GM12892 (cell line): ENCODE results near the gene FAM221A.

Source experiments
- POLR2A ChIP-seq: IDR thresholded peaks from 2 replicates; pipeline ENCODE4 v1.6.1; 2011; ENCODE audit warnings: low read depth, low read length, control low read depth
- POLR2AphosphoS5 ChIP-seq: IDR thresholded peaks from 2 replicates; pipeline ENCODE4 v1.6.1; 2011; ENCODE audit warnings: low read depth, low read length, control low read depth
- TAF1 ChIP-seq: IDR thresholded peaks from 2 replicates; pipeline ENCODE4 v1.6.1; 2011; ENCODE audit warnings: low read depth, mild to moderate bottlenecking, control low read depth, low read length, borderline replicate concordance

DNA sequence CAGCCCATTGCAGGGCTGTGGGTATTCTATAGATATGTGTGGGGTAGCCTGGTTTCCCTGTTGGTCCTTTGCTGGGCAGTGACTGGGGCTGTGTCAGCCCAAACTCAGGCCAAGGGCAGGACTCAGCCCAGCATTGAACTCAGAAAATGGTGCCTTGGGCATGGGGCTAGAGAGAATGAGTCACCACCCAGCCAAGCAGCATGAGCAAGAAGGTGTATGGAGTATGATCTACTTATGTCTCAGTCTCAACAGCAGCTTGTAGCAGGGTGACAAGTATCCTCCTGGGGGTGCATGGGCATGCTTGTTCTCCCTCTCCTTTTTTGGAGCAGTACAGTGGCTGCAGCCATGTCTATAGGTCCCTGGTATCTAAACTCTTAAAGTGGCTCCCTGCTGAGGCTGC lies 62.1 kb downstream of the FAM221A start:
- no peak for TF ChIP-seq POLR2A
- TF ChIP-seq TAF1, result no peak
- TF ChIP-seq POLR2AphosphoS5, result no peak
